Stimulated activated CD8-positive, alpha-beta memory T cell treated with anti-CD3 and anti-CD28 coated beads, Interleukin-12 subunit alpha, Interleukin-12 subunit beta, amount 100 ng/mL, for 24 hours (primary cell): ENCODE measurements around the gene PSAP.
"Not testable (repeated sequence)": the region's sequence is repeated elsewhere in the genome, so short reads cannot be mapped to it uniquely, and the experiment has no call there.

Source experiments
- DNase-seq: peaks from one replicate; pipeline ENCODE4 v3.0.0-alpha.2; 2020; ENCODE audit errors: extremely low read depth

The PSAP gene

GRCh38 chr10:71850743-71851464 is at the start of gene PSAP:
PSAP (minus strand) TSS chr10:71851251; CDS start chr10:71851221, 30 bp downstream.
- DNase-seq, result peak; percentile 97

- no peak for DNase-seq
Measured at GRCh38 chr10:71900441-71901180, 49.6 kb upstream of the PSAP start.

GRCh38 chr10:71899665-71900412 is 48.8 kb upstream of the PSAP start:
- DNase-seq, result no peak

- DNase-seq, result not testable (repeated sequence)
Measured at GRCh38 chr10:71898346-71898745, 47.3 kb upstream of the PSAP start.

GRCh38 chr10:71893920-71894319 is 42.9 kb upstream of the PSAP start:
- DNase-seq, result no peak

GRCh38 chr10:71893258-71893815 is 42.3 kb upstream of the PSAP start:
- no peak for DNase-seq

GRCh38 chr10:71891437-71891836 is 40.4 kb upstream of the PSAP start:
- DNase-seq, result no peak

GRCh38 chr10:71889388-71889987 is 38.4 kb upstream of the PSAP start:
- no peak for DNase-seq

- no peak for DNase-seq
Measured at GRCh38 chr10:71888623-71889387, 37.8 kb upstream of the PSAP start.

- no peak for DNase-seq
Measured at GRCh38 chr10:71888248-71888622, 37.2 kb upstream of the PSAP start.

- DNase-seq, result no peak
Measured at GRCh38 chr10:71887743-71888142, 36.7 kb upstream of the PSAP start.

- no peak for DNase-seq
Measured at GRCh38 chr10:71882813-71883659, 32.0 kb upstream of the PSAP start.

- no peak for DNase-seq
Measured at GRCh38 chr10:71881647-71882355, 30.8 kb upstream of the PSAP start.

GRCh38 chr10:71881307-71881624 is 30.2 kb upstream of the PSAP start:
- DNase-seq, result not testable (repeated sequence)

- DNase-seq, result no peak
Measured at GRCh38 chr10:71880425-71881306, 29.6 kb upstream of the PSAP start.

GRCh38 chr10:71878327-71879034 is 27.4 kb upstream of the PSAP start:
- no peak for DNase-seq

GRCh38 chr10:71877821-71878220 is 26.8 kb upstream of the PSAP start:
- no peak for DNase-seq
